Mononuclear cell (primary cell): Measurements from ENCODE around the gene CALCOCO1. TPM values are rescaled to one million over a fixed set of nuclear protein-coding genes. Genes with fewer than 3 reads are reported as not detected.

Experiments used
- H3K27me3 ChIP-seq: 2 replicates; pipeline ENCODE4 v1.6.0; 2011; ENCODE audit warnings: low read length, control low read depth; ENCODE audit not compliant: insufficient read depth
- H3K4me1 ChIP-seq: 2 replicates; pipeline ENCODE4 v1.5.1; 2011; ENCODE audit warnings: mild to moderate bottlenecking, low read length, control low read depth; ENCODE audit not compliant: insufficient read depth
- H3K4me3 ChIP-seq: 2 replicates; pipeline ENCODE4 v1.5.1; 2011; ENCODE audit warnings: mild to moderate bottlenecking, low read length, moderate library complexity
- H3K9me3 ChIP-seq: 2 replicates; pipeline ENCODE4 v1.5.1; 2011; ENCODE audit warnings: low read depth, mild to moderate bottlenecking, control low read depth, low read length
- total RNA-seq: library from RNA; depleted of rRNA; stranded (reverse); fragments of >200 nt; gene quantifications from one replicate; pipeline ENCODE4 v1.2.3, GENCODE V29; 2012

CALCOCO1 gene
- total RNA-seq, 1 donor, result 69.4 TPM

DNA sequence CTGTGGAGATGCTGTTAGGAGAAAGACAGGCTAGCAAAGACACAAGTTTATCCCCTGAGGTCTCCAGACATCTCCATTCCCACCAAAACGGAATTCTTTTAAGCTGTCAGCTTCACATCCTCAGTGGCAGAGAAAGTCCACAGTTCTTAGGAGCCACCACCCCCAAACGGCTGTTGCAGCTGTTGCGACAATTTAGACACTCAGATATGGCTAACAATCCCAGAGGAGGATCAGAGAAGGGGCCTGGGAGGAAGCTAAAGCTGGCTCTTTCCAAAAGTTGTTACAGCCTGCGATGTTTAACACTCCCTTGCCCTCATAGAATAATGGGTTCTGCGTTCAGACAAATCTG is 49.5 kb downstream of the CALCOCO1 start:
- Histone ChIP-seq H3K27me3 (peaks cover 21% of the 10 kb centered on the region), H3K4me3 (no peak overlapping the region), H3K9me3 (no peaks in the 10 kb centered on the region), H3K4me1 (peaks cover 25% of the 10 kb centered on the region)

DNA sequence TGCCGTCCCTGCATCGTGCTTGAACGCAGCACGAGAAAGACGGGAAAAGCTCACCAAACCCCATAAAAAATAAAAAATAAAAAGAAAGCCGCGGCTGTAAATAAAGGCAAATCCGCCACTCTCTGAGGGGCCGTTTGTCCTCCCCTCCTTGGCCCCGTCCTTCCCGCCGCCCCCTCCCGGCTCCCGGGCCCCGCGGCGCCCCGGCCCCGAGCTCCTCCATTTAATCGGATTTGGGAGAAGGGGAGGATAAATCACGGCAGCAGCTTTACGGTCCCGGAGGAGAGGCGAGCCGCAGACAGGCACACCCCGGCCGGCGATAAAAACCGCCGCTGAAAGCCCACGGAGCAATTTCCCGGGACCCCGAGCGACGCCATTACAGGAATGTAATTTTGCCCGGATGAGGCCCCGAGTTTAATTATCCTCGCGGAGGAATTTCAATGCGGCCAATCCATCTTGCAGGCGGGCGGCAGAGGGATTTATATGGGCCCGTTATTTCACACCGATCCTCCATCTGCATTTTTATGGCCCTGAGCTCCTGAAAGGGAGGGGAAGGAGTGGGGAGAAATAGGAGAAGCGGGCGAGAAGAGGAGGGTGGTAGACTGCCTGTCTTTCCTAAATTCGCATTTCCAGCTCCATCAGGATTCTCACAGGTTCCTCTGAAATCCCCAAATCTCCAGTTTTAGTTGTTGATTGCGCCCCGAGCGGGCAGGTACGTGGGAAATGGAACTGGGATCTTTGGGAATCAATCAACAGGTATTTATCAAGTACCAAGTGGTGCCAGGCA is 50.0 kb downstream of the CALCOCO1 start:
- Histone ChIP-seq H3K27me3 (peaks cover 21% of the 10 kb centered on the region), H3K4me3 (peak overlapping the region; percentile 65), H3K4me1 (peaks cover 25% of the 10 kb centered on the region)

DNA sequence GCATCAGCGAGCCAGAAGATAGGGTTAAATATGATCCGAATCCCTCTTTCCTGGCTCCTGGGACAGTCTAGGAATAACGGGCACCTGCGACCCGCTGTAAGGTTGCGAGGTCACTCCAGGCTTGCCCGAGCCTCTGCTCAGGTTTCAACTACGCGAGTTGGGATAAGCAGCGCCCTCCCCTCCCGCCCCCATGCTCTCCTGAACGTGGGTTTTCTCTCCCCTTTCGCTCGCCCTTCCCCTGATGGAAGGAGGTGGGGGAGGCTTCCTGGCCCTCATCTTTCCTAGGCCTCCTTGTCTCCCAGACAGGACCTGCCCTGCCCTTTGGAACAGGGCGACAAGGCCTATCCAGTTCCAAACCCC is 50.6 kb downstream of the CALCOCO1 start:
- Histone ChIP-seq H3K4me1 (peaks cover 25% of the 10 kb centered on the region), H3K4me3 (peak overlapping the region; percentile 65), H3K27me3 (peaks cover 21% of the 10 kb centered on the region), H3K9me3 (no peaks in the 10 kb centered on the region)

More for the DNA sequence above, 50.0 kb downstream of the CALCOCO1 start:
- H3K9me3 ChIP-seq, result no peaks in the 10 kb centered on the region

DNA sequence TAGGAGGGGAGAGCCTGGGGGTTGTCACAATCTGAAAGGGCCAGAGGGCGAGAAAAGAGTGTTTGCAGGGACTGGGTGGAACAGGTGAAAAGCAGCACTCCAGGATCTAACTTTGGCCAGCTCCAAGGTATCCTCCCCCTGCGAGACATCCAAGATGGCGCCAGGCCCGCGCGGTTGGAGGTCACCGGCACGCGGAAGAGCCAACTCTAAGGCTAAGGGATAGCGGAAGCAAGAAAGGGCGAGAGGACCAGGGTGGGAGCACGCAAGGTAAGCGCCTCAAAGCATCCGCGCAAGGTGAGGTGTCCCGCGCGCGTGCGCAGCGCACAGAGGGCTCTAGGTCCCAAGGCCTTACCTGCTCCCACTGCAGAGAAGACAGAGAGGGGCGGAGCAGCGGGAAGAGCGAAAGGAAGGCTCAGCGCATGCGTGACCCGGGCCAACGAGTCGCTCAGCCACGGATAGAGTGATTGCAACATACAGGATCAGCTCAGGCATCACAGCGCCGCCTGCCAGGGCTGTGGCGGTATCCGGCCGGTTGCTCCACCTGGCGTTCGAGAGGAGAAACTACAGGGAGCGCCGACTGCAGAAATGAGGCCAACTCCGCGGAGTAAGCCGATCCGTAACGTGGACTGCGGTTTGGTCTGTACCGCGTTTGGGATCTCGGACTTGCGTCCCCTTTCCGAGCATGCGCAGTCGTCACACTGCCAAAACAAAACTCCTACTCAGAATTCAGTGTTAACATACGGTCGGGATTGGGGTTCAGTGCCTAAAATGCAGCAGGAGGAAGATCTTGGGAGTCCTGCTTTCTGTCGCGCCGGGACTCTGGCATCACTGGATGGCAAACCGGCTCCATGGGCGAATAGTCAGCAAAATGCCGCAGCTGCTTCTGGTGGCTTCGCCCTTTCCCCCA is 51.3 kb downstream of the CALCOCO1 start, which contains the start of gene ATP5MC2:
Gene ATP5MC2, minus strand, starts transcription at position 383 of the 907 bp plus-strand sequence. CDS start 3,469 bp downstream, outside the sequence.
- Histone ChIP-seq H3K4me3 (peak within 1 kb of the TSS; percentile 65), H3K27me3 (peaks cover 21% of the 10 kb centered on the region)

DNA sequence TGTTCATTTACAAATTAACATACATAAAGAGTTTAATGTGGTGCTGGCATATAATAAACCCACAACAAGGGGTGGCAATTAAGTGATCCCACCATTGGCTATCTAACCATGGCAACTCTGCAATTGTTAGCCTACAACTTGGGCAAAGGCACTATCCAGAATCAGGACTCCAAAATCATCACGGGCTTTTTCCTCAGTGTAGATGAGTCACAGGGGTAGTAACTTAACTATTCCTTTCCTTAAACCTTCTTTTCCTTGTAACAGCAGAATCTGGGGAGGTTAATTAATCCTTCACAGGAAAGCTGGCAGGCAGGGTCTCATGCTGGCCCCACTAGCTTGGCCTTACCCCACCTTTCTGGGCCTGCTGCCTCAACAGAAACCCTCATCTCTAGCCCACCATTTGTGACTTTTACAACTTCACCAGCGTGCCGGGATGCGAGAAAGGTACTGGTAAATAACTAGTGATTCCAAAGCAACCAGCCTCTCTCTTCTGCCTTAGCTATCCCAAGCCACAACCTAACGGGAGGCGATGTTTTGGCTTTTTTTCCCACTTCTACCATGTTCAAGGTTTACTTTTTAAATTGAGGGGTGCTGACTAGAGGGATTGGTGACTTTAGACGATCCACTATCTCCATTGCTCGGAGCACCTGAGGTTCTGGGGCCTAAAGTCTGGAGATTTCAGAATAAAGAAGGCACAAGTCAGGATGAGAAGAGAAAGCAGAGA is 52.1 kb downstream of the CALCOCO1 start:
- peak overlapping the region; percentile 65 for H3K4me3 ChIP-seq
- H3K27me3 ChIP-seq, result peaks cover 21% of the 10 kb centered on the region
- H3K4me1 ChIP-seq, result peaks cover 25% of the 10 kb centered on the region
- no peaks in the 10 kb centered on the region for H3K9me3 ChIP-seq

More for the DNA sequence above, 51.3 kb downstream of the CALCOCO1 start, which contains the start of gene ATP5MC2:
- H3K9me3 ChIP-seq, result no peaks in the 10 kb centered on the region
- H3K4me1 ChIP-seq, result peaks cover 25% of the 10 kb centered on the region

DNA sequence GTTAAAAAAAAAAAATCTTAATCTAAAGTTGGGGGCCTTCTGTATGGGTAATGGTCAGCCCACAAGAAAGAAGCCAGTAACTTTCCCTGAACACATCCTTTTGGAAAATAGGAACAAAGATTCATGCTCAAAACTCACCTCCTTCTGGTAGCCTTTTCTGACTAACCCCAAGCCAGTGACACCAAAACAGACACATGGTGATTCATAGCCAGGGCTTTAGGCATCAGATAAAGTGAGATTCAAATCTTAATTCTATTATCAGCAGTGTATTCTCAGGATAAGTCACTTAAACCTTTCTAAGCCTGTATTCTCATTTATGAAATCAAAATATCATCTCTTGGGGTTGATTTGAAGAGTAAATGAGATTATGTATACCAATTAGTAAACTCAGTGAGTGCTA is 56.3 kb downstream of the CALCOCO1 start:
- Histone ChIP-seq H3K4me1 (peaks cover 10% of the 10 kb centered on the region), H3K4me3 (no peak overlapping the region), H3K27me3 (no peaks in the 10 kb centered on the region), H3K9me3 (no peaks in the 10 kb centered on the region)

DNA sequence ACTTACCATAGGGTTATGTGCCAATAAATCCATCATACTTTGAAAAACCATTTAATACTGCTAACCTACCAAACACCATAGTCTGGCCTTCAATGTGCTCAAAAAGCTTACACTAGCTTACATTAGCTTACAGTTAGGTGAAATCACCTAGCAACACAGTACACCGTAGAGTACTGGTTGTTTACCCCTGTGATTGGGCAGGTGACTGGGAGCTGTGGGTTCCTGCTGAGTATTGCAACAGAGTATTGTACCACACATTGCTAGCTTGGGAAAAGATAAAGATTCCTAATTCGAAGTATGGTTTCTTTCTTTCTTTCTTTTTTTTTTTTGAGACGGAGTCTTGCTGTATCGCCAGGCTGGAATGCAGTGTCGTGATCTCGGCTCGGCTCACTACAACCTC is 56.9 kb downstream of the CALCOCO1 start:
- Histone ChIP-seq H3K4me3 (no peak overlapping the region), H3K4me1 (peaks cover 6% of the 10 kb centered on the region), H3K9me3 (no peaks in the 10 kb centered on the region), H3K27me3 (no peaks in the 10 kb centered on the region)

DNA sequence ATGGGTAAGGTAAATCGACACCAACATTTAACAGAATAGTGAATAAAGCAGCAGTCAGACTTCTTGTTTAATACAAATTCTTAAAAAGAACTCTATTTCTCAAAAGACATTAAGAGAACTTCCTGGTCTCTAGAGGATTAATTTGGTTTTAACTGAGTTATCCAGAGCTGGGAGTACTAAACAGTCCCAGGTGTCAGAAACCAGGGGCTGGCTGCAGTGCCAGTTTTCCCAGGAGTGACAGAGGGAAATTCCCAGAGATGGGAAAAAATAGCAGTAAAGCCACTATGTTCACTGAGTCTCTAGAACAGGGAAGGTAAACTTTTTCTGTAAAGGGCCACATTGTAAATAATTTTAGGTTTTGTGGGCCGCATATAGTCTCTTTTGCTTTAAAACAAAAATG is 60.2 kb downstream of the CALCOCO1 start:
- no peaks in the 10 kb centered on the region for H3K9me3 ChIP-seq

DNA sequence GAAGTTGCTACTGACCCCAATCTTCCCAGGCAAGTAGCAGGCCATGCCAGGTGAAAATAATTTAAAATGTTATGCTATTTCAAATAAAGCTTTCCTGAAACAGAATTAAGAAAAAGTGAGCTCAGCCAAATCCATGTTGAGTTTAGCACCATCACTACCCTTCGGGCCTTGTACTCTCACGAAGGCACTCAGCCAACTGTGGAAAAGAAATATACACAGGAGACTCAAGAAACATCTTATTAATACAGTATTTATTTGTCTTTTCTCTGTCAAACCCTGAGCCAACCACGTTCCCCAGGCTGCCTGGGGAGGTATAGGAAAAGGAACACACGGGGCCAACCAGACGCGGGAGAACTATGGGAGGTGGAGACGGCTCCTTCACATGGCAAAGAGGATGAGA is 62.3 kb downstream of the CALCOCO1 start:
- Histone ChIP-seq H3K4me1 (no peaks in the 10 kb centered on the region), H3K4me3 (no peak overlapping the region), H3K27me3 (no peaks in the 10 kb centered on the region), H3K9me3 (no peaks in the 10 kb centered on the region)

More for the DNA sequence above, 60.2 kb downstream of the CALCOCO1 start:
- H3K4me3 ChIP-seq, result no peak overlapping the region
- H3K4me1 ChIP-seq, result no peaks in the 10 kb centered on the region
- H3K27me3 ChIP-seq, result no peaks in the 10 kb centered on the region

DNA sequence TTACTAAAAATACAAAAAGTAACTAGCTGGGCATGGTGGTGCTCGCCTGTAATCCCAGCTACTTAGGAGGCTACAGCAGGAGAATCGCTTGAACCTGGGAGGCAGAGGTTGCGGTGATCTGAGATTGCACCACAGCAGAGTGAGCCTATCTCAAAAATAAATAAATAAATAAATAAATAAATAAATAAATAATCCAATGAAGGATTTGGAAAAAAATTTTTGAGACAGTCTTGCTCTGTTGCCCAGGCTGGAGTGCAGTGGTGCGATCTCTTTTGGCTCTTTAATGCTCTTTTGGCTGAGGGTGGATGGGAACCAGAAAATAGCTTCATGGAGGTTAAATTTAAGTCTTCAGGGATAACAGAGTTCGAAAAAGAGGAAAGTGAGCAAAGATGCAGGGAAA is 63.1 kb downstream of the CALCOCO1 start:
- H3K4me1 ChIP-seq, result no peaks in the 10 kb centered on the region
- H3K9me3 ChIP-seq, result no peaks in the 10 kb centered on the region
- no peak overlapping the region for H3K4me3 ChIP-seq
- no peaks in the 10 kb centered on the region for H3K27me3 ChIP-seq

DNA sequence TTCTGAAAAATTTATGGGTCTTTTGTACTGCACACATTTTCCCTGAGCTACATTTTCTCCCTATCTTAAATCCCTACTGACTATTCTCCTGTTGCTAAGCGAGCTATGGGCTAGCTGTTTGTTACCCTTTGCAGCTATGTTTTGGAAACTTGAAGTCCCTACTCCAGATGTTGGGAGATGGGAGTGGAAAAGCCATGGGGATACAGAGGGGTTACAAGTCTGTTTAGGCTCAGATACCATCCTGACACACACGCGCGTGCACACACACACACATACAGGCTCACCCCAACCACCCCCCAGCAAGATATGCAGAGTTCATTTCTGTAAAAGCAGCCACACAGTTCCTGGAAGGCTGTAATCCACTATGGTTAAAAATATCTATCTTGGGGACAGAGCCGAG is 67.2 kb downstream of the CALCOCO1 start:
- Histone ChIP-seq H3K9me3 (no peaks in the 10 kb centered on the region), H3K4me1 (no peaks in the 10 kb centered on the region), H3K4me3 (no peak overlapping the region), H3K27me3 (no peaks in the 10 kb centered on the region)

DNA sequence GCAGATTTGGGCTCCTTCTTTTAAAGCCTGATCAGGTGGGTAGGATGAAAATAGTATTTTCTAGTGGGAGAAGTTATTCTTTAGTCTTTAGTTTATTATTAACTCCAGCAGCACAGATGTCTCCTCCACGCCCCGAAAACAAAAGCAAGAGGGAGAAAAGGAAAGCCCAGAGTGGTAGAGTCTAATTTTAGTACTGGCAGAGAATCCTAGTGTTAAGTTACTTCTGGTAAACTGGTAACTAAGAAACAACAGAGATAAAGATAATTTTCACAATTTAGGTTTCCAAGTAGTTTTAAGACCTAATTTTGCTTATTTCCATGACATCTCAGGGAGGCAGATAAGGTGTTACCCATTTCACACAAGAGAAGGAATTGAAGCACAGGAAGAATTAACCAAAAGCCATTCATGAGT is 67.7 kb downstream of the CALCOCO1 start:
- no peaks in the 10 kb centered on the region for H3K27me3 ChIP-seq
- H3K9me3 ChIP-seq, result no peaks in the 10 kb centered on the region
- no peaks in the 10 kb centered on the region for H3K4me1 ChIP-seq
- H3K4me3 ChIP-seq, result no peak overlapping the region

DNA sequence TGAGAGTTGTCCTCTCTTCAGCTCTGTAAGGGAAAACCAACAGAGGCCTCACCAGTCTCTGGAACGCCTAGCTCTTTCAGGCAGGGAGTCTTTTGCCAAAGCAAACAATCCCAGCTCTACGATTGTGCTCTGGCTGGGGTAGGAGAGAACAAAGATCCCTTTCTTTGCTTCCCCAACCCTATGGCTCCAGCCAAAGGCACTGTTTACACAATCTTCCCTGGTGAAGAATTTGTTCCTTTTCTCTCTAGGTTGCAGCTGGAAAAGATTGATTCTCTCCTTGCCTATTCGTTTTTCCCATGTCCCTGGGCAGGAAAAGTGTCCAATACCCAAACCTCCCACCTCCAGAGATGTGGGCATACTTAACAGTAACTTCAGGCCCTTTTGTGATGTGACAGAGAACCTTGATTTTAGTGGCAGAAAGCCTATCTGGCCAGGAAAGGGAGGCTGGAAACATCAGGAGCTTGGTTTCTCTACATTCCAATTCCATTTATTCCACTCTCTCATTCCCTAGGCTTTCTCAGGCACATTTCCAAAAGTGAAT is 68.2 kb downstream of the CALCOCO1 start:
- H3K4me3 ChIP-seq, result no peak overlapping the region
- H3K4me1 ChIP-seq, result no peaks in the 10 kb centered on the region
- no peaks in the 10 kb centered on the region for H3K27me3 ChIP-seq
- H3K9me3 ChIP-seq, result no peaks in the 10 kb centered on the region
